Left colon (tissue), 2 donors: ENCODE data around the gene DCHS1. TPM values are rescaled to one million over a fixed set of nuclear protein-coding genes. Genes with fewer than 3 reads are reported as not detected.
"Not testable (repeated sequence)": the region's sequence is repeated elsewhere in the genome, so short reads cannot be mapped to it uniquely, and the experiment has no call there.

Source experiments
- ATAC-seq: fragments of 200-7000 bp; cut with Tn5 transposase; one replicate; pipeline ENCODE4 v1.9.1; 2020; ENCODE audit warnings: mild to moderate bottlenecking, moderate library complexity
- DNase-seq, 2 donors: peaks; one replicate each; pipeline ENCODE4 v3.0.0-alpha.2; 2020
- intact Hi-C, 2 donors: fragments of 100-400 bp; cut with DNase I in 1 of 2; cut with micrococcal nuclease in 1 of 2; formaldehyde crosslinking; loops; one replicate each; pipeline versions ENCODE4 v1.11.2 to v1.14.0; 2022; cut with DNase I, micrococcal nuclease
- long read RNA-seq: library from polyadenylated mRNA; unstranded; transcript quantifications from one replicate; pipeline ENCODE4 v2.0.0, GENCODE V29; 2021
- total RNA-seq, 2 donors: library from RNA; stranded (reverse); fragmentation: NEBNext Ultra II Directional; extraction: Animal tissue kit (Norgen Biotek cat#: 25700); gene quantifications; one replicate each; pipeline ENCODE4 v1.2.1, GENCODE V29; 2021
- donor health status: DM: no; HTN: no; CAD: no.
- donor health status: DM: yes; HTN: yes; CAD: no.

The DCHS1 gene, protein sequence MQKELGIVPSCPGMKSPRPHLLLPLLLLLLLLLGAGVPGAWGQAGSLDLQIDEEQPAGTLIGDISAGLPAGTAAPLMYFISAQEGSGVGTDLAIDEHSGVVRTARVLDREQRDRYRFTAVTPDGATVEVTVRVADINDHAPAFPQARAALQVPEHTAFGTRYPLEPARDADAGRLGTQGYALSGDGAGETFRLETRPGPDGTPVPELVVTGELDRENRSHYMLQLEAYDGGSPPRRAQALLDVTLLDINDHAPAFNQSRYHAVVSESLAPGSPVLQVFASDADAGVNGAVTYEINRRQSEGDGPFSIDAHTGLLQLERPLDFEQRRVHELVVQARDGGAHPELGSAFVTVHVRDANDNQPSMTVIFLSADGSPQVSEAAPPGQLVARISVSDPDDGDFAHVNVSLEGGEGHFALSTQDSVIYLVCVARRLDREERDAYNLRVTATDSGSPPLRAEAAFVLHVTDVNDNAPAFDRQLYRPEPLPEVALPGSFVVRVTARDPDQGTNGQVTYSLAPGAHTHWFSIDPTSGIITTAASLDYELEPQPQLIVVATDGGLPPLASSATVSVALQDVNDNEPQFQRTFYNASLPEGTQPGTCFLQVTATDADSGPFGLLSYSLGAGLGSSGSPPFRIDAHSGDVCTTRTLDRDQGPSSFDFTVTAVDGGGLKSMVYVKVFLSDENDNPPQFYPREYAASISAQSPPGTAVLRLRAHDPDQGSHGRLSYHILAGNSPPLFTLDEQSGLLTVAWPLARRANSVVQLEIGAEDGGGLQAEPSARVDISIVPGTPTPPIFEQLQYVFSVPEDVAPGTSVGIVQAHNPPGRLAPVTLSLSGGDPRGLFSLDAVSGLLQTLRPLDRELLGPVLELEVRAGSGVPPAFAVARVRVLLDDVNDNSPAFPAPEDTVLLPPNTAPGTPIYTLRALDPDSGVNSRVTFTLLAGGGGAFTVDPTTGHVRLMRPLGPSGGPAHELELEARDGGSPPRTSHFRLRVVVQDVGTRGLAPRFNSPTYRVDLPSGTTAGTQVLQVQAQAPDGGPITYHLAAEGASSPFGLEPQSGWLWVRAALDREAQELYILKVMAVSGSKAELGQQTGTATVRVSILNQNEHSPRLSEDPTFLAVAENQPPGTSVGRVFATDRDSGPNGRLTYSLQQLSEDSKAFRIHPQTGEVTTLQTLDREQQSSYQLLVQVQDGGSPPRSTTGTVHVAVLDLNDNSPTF (N-terminal part only)
- 1 to 10 TPM; 2.8 to 7.6 TPM for total RNA-seq
- long read RNA-seq: 0 reads

DNA sequence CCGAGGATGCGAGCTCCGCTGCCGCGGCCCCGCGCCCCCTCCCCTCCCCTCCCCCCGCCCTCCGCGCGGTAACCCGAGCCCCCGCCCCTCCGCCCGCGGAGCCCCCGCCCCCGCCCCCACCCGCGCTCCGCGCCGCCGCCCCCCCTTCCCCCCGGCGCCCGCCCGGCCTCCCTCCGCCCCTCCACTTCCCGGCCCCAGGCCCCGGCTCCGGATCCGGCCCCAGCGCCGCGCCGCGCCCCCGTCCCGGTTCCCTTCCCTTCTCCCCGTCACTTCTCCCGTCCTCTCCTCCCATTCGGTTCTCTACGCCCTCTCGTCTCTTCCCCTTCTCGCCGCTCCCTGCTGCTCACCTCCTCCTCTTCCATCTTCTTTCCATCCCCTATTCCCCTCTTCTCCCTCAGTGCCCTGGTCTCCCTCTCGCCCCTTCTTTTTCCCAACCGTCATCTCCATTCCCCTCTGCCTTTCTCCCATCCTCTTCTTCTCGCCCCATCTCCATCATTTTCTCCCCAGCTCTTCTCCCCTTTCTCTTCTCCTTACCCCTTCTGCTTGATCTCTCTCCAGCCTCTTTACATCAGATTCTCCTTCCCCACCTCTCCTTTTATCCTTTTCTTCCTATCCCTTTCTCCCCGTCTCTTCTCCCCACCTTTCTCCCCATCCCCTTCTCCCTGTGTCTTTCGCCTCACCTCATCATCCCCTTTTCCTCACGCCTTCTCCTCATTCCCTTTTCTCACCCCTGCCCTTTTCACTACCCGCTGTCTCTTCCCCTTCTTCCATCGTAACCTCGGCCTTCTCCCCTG, at the start of gene DCHS1:
Gene DCHS1 (minus strand): TSS at position 20 of the 794 bp plus-strand sequence. CDS start 14,196 bp downstream, outside the sequence.
- no peak for DNase-seq
- ATAC-seq: no peak

DNA sequence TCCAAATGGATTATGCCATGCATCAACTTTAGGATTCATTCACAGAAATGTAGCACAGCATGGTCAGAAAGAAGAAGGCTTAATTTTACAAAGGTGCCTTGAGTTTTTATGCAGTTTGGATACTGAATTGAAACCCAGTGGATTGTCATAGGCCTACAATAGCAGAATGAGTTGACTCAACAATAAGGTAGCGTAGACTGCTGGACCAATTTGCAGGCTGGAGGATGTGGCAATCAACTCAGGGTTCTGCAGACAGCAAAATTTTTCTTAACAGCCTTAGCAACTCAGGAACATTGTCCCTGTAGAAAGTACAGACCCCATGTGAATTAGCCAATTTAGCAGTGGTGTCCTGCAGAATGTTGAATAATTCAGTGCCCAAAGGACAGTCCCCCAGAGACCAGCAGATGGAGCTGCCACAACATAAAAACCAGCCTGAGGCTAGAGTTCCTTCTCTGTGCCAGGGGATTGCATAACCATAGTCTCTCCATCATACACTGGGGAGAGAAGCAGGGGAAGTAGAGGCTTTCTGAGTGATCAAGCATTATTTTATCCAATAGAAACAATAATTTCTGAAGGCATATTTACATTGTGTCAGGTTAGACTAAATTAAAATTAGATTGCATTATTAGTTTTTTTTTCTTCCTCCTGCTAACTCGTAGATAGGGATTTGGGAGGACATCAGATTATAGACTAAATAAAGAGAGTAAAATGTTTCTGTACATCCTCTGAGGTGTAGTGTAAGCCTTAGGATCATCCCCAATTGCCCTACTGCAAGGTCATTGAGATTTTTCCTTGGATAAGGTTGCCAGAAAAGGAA, 47.8 kb upstream of the DCHS1 start:
- intact Hi-C loops: loop anchor here in 1 of 2 donors (10.0 kb wide), 2 partner anchors 169 to 329 kb away; no protein-coding TSS in a partner anchor
- ATAC-seq (peak; percentile 84), DNase-seq (peak in 1 of 2 donors; percentile 27)

More for the DNA sequence above, at the start of gene DCHS1:
- intact Hi-C loops: no loop called here

DNA sequence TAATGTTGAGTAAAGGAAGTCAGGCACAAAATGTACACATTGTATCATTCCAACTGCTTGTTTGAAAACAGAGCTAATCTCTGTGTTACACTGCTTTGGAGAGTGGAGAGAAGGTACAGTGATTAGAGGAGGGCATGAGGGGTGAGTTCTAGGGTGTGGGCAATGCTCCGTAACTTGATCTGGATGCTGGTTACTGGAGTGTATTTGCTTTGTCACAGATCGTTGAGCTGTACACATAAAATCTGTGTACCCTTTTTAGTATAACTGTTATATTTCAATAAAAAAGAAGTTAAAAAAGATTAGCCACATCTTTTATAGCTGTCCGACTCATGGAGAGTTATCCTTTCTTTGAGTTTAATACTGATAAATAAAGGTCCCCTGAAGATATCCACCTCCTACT, 46.3 kb upstream of the DCHS1 start:
- intact Hi-C loops: loop anchor here in 1 of 2 donors (10.0 kb wide), 2 partner anchors 167 to 327 kb away; no protein-coding TSS in a partner anchor
- DNase-seq, ATAC-seq: not testable (repeated sequence)

DNA sequence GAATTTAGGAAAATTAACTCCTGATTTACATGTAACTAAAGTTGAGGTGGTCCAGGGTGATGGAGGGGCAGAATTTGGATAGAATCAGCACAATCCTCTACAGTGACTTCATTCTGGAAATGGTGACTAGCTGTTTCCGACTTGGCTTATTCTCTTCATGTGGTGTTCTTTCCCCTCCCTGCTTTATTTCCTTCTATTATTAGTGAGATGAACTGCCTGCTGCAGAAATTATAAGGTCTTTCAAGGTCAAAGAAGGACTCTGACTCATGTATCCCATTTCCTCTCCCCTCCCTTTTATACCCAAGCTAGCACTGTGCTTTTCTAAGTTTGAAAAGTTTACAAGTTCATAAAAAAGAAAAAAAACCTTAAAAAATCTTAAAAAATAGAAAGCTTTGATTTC, 39.8 kb upstream of the DCHS1 start:
- ATAC-seq (no peak), DNase-seq (no peak)
- intact Hi-C loops: no loop called here

DNA sequence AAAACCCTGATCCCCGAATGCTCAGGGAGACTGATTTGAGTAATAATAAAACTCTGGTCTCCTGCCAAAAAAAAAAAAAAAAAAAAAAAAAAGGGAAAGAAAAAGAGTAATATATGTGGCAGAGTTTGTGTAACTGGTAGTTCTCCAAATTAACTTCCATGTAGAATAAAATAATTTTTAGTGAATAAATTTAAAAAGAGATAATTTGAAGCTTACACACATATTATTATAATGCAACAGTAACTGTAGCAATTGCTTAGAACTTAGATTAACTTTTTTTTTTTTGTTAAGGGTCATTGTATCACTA, 38.6 kb upstream of the DCHS1 start:
- DNase-seq (no peak), ATAC-seq (no peak)
- intact Hi-C loops: no loop called here

DNA sequence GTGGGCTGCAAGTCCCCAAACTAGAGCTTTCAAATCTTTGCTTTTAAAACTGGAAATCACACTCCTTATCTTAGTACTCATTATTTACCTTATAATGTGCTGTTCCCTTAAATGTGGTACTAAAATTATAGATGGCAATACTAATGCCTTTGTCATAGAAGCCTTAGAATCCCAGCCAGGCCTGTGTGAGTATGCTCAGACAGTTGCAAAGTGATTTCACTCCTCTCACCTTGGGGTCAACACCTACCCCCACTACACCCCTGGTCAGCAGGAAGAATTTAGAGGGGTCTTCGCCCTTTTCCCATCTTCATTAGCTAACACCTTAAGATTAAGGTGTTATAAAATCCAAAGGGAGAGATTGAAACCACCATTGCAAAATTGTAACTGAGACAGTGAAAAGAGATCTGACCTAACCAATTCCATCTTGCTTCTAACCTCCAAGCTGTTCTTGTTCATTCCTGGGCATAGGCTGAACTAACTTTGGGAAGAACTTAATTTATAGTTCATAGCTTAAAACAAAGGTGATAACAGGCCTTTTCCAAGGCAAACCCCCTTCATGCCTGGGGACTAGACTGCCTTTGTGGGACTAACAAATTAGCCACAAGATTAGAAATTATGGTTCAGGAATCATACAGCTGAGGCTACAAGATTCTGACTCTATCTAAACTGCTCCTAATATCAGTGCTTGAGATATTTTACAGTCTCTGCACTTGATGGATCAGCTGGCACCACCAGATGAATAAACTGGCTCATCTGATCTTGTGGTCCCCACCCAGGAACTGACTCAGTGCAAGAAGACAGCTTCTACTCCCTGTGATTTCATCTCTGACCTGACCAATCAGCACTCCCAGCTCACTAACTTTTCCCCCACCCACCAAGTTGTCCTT, 38.0 kb upstream of the DCHS1 start:
- ATAC-seq: no peak
- intact Hi-C loops: no loop called here
- DNase-seq: no peak

DNA sequence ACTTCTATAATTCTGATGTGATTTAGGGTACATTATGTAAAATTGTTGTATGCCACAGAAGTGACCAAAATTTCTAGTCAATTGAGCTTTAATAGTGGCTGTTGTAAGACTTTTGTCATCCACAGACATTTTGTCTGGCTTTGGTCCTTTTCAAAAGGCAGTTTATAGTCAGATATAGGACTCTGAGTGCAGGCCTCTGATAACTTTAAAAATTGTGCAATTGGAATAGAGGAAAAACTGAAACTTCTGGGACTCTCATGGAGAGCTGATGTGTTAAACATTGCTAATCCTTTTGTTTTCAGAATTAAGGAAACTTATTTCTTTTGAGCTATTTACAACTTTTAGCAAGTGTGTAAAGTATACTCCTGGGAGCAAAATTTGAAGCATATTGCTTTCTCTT, 36.5 kb upstream of the DCHS1 start:
- DNase-seq (no peak), ATAC-seq (no peak)
- intact Hi-C loops: no loop called here

DNA sequence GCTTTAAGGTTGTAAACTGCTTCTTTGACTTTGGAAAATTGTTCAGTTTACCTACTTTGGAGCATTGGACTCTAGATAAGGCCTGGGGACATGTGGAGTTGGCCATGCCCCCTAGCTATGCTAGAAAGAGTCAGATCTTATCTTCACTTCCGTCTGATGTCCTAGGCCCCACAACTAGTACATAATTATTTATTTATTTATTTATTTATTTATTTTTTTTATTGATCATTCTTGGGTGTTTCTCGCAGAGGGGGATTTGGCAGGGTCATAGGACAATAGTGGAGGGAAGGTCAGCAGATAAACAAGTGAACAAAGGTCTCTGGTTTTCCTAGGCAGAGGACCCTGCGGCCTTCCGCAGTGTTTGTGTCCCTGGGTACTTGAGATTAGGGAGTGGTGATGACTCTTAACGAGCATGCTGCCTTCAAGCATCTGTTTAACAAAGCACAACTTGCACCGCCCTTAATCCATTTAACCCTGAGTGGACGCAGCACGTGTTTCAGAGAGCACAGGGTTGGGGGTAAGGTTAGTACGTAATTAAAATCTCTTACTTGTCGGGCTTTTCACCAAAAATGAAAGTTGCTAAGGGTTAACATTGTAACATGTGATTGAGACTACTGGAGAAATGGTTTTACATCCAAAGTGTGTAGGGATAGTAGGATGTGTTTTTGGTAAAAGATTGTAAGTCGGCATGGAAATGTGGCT, 35.0 kb upstream of the DCHS1 start:
- intact Hi-C loops, DNase-seq, ATAC-seq: not testable (repeated sequence)

DNA sequence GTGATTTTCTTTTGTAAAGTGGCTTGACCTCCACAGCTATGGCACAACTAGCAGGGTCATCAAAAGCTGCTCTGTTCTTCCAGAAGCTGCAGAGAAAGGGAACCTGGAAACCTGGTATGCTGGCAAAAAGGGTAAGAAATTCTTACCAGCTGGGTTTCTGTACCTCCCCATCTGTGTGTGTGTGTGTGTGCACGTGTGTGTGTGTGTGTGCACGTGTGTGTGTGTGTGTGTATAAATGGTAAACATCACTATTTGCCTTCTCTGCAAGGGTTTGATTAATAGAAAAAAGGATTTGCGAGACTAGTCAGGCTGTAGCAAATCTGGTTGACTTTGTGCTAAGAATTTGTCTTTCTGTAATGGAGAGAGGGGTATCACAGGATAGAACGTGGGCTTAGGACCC, 32.3 kb upstream of the DCHS1 start:
- intact Hi-C loops: loop anchor here in 1 of 2 donors (10.0 kb wide), 1 partner anchor 163 kb away; no protein-coding TSS in a partner anchor
- no peak for DNase-seq
- ATAC-seq: no peak

DNA sequence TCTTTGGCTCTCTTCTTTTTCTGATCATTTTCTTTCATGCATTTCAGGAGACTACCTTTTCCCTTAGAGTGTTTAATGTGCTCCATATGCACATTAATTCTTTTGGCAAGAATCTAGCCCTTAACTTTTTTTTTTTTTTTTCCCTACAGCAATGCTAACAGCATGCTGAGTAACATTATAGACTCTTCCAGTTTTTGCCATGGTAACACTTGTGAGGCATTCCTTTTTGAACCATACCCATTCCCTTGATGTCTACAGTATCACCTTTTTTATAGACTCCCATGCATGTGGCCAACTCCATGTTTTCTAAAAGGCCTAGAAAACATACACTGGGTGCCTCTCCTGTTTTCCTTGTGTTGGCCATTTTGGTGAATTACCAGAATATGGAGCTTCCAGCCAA, 30.4 kb upstream of the DCHS1 start:
- intact Hi-C loops: loop anchor here in 1 of 2 donors (10.0 kb wide), 1 partner anchor 161 kb away; no protein-coding TSS in a partner anchor
- DNase-seq: no peak
- no peak for ATAC-seq

DNA sequence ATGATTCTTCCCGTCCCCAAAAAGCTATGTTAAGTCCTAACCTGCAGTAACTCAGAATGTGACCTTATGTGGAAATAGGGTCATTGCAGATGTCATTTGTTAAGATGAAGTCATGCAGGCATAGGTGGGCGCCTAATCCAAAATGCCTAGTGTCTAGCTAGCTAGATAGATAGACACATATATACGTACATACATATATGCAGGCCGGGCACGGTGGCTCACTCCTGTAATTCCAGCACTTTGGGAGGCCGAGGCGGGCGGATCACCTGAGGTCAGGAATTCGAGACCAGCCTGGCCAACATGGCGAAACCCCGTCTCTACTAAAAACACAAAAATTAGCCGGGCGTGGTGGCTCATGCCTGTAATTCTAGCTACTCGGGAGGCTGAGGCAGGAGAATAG, 28.5 kb upstream of the DCHS1 start:
- DNase-seq: peak in 1 of 2 donors; percentile 16
- not testable (repeated sequence) for ATAC-seq
- intact Hi-C loops: loop anchor here in 1 of 2 donors (10.0 kb wide), 1 partner anchor 159 kb away; no protein-coding TSS in a partner anchor

DNA sequence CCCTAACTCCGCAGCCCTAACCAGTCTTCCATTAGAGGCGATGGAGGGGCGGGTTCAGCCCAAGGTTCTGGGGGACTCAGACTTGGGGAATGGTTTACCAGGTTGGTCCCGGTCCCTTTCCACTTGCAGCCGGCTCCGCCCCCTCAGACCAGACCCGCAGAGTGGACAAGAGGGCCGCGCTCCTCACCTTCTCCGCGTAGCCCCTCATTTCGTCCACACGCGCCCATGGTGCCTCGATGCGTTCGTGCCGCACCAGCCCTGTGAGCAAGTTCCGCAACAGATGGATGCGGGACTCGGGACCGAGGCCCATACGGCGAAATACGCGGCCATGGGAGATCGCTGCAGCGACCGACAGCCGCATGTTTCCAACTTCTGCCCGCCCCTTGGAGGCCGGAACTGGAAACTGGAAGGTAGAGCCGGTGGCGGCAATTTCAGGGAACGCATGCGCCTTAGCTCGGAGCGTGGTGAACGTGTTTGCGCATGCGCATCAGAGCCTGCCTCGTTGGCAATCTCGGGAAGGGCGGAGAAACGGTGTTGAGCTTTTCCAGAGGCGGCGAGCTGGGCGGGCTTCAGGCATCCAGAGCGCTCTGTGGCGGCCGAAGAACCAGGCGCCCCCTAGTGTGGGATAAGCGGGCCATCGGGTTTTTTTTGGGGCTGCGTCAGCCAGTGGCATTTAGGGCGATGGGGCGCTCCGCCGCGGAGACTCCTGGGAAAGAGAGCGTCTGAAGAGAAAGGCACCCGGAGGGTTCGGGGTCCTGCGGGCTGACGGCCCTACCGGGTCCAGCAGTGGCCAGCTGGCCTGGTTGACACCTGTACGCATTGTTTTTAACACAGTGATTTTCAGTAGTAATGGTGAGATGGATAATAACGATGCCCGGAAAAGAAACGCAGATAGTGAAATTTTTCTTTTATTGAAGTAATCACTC, 27.6 kb upstream of the DCHS1 start, which contains the start of gene MRPL17:
Gene MRPL17 (minus strand): TSS at position 405 of the 926 bp plus-strand sequence. CDS start 44 bp downstream, at position 361.
- ATAC-seq (peak; percentile 96), DNase-seq (peak; percentile 99)
- intact Hi-C loops: loop anchor here in 1 of 2 donors (10.0 kb wide), 1 partner anchor 158 kb away; no protein-coding TSS in a partner anchor

DNA sequence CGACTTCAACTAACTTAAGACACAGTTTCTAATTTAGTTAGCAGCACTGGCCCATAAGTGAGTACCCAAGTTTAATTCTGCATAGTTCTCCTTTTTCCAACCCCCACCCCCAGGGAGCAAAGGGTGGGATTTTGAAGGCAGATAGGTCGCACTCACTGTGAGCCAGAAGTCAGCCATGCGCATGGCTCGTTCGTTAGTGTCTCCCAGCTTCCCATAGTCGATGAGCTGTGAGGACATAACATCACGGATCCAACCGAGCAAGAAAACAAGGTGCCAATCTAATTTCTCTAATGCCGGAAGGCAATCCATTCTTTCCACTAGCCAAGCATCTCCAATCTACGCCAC, 27.0 kb upstream of the DCHS1 start:
- intact Hi-C loops: loop anchor here in 1 of 2 donors (10.0 kb wide), 1 partner anchor 158 kb away; no protein-coding TSS in a partner anchor
- DNase-seq (no peak), ATAC-seq (peak; percentile 8)

DNA sequence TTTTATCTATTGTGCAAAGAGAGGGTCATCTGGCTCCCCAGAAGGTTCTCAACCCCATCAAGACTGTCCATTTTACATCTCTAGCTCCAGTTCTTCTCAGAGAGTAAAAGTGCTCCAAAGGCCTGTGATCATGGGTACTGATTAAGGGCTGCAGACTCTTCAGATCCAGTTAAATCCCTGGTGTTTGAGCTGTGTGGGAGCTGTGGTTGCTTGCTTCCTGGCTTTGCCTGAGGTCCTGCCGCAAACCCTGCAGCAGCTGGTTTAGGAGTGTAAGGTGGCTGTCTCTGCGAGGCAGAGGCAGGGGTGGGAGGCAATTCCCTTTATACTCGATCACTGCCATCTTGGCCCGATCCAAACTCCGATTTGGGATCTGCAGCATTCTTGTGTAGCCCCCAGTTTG, 26.3 kb upstream of the DCHS1 start:
- intact Hi-C loops: loop anchor here in 1 of 2 donors (10.0 kb wide), 1 partner anchor 157 kb away; no protein-coding TSS in a partner anchor
- peak in 1 of 2 donors; percentile 12 for DNase-seq
- ATAC-seq: no peak
